Endothelial cell (in vitro differentiated cells): ENCODE measurements around the gene PLEKHG3. TPM values are rescaled to one million over a fixed set of nuclear protein-coding genes. Genes with fewer than 3 reads are reported as not detected.

Experiments
- DNase-seq: peaks from one replicate; pipeline ENCODE4 v3.0.0; 2021; ENCODE audit warnings: low spot score
- H3K27ac Mint-ChIP-seq: one replicate; pipeline ENCODE4 v1.8.0; 2021; ENCODE audit warnings: mixed read lengths, inconsistent platforms; ENCODE audit not compliant: unreplicated experiment
- H3K27me3 Mint-ChIP-seq: one replicate; pipeline ENCODE4 v1.8.0; 2021; ENCODE audit warnings: mild to moderate bottlenecking, moderate library complexity, mixed read lengths, inconsistent platforms; ENCODE audit not compliant: unreplicated experiment
- H3K36me3 Mint-ChIP-seq: one replicate; pipeline ENCODE4 v1.8.0; 2021; ENCODE audit warnings: mild to moderate bottlenecking, low read depth, mixed read lengths, inconsistent platforms; ENCODE audit not compliant: unreplicated experiment
- H3K4me1 Mint-ChIP-seq: one replicate; pipeline ENCODE4 v1.8.0; 2021; ENCODE audit warnings: mild to moderate bottlenecking, mixed read lengths, inconsistent platforms; ENCODE audit not compliant: unreplicated experiment
- H3K4me3 Mint-ChIP-seq: one replicate; pipeline ENCODE4 v1.8.0; 2021; ENCODE audit warnings: mild to moderate bottlenecking, mixed read lengths, inconsistent platforms; ENCODE audit not compliant: unreplicated experiment
- H3K9me3 Mint-ChIP-seq: one replicate; pipeline ENCODE4 v1.8.0; 2021; ENCODE audit warnings: mixed read lengths, inconsistent platforms; ENCODE audit not compliant: unreplicated experiment
- CTCF ChIP-seq: fragments of 200-600 bp; sonication (generic); IDR thresholded peaks from one replicate; pipeline ENCODE4 v1.5.0; 2021; ENCODE audit warnings: antibody characterized with exemption; ENCODE audit not compliant: unreplicated experiment
- total RNA-seq: library from RNA; stranded (reverse); fragmentation: NEBNext Ultra II Directional; extraction: Animal tissue kit (Norgen Biotek cat#: 25700); gene quantifications from one replicate; pipeline ENCODE4 v1.2.1, GENCODE V29; 2021; ENCODE audit not compliant: unreplicated experiment

PLEKHG3 gene
- total RNA-seq, 1 donor from 2014 or later, result 31.4 TPM

DNA sequence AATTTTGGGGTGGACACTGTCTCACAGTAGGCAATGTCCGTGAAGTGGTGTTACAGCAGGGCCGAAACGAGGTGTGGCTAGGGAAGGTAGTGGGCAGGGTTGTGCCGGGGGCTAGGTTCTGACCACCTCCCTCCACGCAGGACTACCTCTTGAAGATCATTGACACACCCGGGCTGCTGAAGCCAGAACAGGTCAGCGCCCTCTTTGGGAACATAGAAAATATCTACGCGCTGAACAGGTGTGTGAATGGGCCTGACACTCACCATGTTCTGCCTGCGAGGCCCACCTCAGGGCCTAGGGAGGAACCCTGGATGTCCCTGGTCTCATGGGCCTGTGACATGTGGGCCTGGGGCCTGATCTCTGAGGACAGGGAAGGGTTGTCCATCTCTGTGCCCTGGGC is 24.6 kb downstream of the PLEKHG3 start:
- H3K9me3 Mint-ChIP-seq, result no peaks in the 10 kb centered on the region
- no peak overlapping the region for H3K27ac Mint-ChIP-seq
- peaks cover 4% of the 10 kb centered on the region for H3K4me1 Mint-ChIP-seq
- DNase-seq, result no peak
- H3K4me3 Mint-ChIP-seq, result peak overlapping the region; percentile 2
- H3K36me3 Mint-ChIP-seq, result peaks cover 8% of the 10 kb centered on the region
- peaks cover 12% of the 10 kb centered on the region for H3K27me3 Mint-ChIP-seq
- TF ChIP-seq CTCF, result no peak

DNA sequence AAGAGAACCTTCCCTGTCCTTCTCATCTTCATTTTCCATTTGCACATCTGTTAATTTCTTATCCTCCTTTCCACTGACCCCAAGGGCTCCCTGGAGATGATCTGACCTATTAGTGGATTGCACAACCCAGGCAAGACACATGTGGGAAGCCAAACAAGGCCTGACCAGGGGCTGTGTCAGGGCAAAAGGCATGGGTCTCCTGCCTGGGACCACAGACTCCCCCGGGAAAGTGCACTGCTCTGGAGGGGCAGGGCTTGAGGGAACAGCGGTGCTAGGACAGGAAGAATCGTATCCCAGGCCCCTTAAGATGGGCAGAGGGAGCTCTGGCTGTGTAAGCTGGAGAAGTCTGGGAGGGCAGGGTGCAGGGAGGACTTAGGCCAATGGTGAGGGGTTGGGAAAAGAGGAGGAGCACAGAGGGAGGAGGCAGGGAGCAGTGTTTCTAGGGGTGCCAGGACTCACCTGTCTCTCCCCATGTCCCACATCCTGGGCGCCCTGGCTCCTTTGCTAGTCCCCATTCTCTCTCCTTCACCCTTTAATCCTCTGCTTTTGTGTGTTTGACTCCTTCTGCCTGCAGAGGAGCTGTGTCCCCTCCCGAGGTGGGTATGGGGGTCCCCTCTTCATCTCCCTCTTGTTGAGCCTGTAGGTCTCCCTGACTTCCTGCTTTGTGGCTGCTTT is 25.3 kb downstream of the PLEKHG3 start:
- H3K4me1 Mint-ChIP-seq, result peaks cover 4% of the 10 kb centered on the region
- no peak overlapping the region for H3K27ac Mint-ChIP-seq
- peaks cover 12% of the 10 kb centered on the region for H3K27me3 Mint-ChIP-seq
- DNase-seq, result no peak
- no peaks in the 10 kb centered on the region for H3K9me3 Mint-ChIP-seq
- H3K4me3 Mint-ChIP-seq, result peak overlapping the region; percentile 2
- TF ChIP-seq CTCF, result no peak
- peaks cover 8% of the 10 kb centered on the region for H3K36me3 Mint-ChIP-seq

DNA sequence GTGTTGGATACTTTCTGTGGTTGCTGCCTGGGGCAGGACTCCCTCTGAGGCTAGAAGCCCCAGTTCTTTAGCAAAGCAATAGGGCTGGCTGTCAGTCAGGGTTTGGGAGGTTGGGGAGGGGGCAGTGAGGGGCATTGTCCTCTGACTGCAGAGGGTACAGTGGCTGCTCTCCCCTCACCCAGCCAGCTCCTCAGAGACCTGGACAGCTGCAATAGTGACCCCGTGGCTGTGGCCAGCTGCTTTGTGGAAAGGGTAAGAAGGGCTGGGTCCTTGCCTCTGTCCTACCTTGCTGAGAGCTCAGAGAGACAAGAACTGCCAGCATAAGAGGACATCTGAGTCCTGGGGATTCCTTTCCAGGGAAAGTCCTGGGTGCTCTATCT is 25.8 kb downstream of the PLEKHG3 start:
- peak overlapping the region; percentile 11 for H3K4me3 Mint-ChIP-seq
- H3K27me3 Mint-ChIP-seq, result peaks cover 12% of the 10 kb centered on the region
- H3K27ac Mint-ChIP-seq, result no peak overlapping the region
- peaks cover 8% of the 10 kb centered on the region for H3K4me1 Mint-ChIP-seq
- H3K9me3 Mint-ChIP-seq, result no peaks in the 10 kb centered on the region
- TF ChIP-seq CTCF, result no peak
- H3K36me3 Mint-ChIP-seq, result peaks cover 8% of the 10 kb centered on the region
- DNase-seq, result no peak

DNA sequence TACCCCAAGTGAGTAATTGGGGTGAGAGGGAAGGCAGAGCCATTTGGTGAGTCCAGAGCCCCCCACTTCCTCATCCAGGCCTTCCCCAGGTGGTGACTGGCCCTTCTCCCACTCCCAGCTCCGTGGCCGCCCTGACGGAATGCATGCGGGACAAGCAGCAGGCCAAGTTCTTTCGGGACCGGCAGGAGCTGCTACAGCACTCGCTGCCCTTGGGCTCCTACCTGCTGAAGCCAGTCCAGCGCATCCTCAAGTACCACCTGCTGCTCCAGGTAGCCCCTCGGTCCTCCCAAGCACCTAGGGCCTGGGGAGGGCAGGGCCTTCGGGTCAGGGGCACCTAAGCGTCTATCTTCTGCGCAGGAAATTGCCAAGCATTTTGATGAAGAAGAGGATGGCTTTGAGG is 26.5 kb downstream of the PLEKHG3 start:
- peaks cover 10% of the 10 kb centered on the region for H3K36me3 Mint-ChIP-seq
- peaks cover 10% of the 10 kb centered on the region for H3K4me1 Mint-ChIP-seq
- TF ChIP-seq CTCF, result no peak
- H3K27me3 Mint-ChIP-seq, result peaks cover 12% of the 10 kb centered on the region
- no peak for DNase-seq
- no peak overlapping the region for H3K27ac Mint-ChIP-seq
- H3K9me3 Mint-ChIP-seq, result no peaks in the 10 kb centered on the region
- H3K4me3 Mint-ChIP-seq, result peak overlapping the region; percentile 11

DNA sequence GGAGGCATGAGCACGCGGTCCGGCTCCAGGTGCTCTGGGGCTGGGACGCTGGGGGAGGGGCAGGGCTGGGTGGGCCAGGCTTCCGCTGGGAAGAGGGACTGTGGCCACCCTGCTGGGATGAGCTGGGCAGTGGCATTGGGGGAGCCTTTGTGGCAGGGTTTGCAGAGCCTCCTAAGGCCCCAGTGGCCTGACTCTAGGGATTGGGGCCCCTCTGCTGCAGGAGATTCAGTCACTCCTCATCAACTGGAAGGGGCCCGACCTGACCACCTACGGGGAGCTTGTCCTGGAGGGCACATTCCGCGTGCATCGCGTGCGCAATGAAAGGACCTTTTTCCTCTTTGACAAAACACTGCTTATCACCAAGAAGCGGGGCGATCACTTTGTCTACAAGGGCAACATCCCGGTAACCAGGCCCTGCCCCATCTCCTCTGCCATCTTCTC is 26.9 kb downstream of the PLEKHG3 start:
- Mint-ChIP-seq H3K9me3 (no peaks in the 10 kb centered on the region), H3K27ac (peak overlapping the region; percentile 24), H3K4me1 (peaks cover 10% of the 10 kb centered on the region), H3K4me3 (no peak overlapping the region), H3K27me3 (peaks cover 12% of the 10 kb centered on the region), H3K36me3 (peaks cover 13% of the 10 kb centered on the region)
- no peak for DNase-seq
- no peak for TF ChIP-seq CTCF
